ENCODE results near the gene BARX2. TPM values are rescaled to one million over a fixed set of nuclear protein-coding genes. Genes with fewer than 3 reads are reported as not detected.

The BARX2 gene
- polyA plus RNA-seq, 1 of the 3 experiments (the other 2 are of a cell fraction) = not detected

DNA sequence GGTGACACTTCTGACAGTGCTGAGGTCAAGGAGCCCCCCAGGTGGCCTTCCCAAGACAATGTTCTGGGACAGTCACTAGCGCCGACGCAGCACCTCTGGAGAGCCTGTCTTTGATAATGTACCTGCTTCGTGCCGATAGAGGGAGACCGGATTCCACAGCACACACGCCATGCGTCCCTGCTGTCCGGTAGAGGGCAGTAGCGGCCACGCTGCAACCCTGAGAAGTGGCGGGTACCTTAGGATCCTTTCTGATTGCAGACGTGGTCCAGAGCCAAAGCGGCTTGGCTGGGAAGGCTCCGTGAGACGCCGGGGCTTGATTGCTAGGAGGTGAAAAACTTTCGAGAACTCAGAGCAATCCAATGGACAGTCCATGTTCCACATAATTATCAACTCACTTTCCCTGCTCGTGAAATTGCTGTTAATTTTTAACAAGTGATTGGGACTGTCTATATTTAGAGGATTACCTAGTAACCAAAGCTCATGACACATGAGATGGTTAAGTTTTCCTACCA lies 11.4 kb upstream of the BARX2 start (continued):
- TF ChIP-seq, protein P1, sequence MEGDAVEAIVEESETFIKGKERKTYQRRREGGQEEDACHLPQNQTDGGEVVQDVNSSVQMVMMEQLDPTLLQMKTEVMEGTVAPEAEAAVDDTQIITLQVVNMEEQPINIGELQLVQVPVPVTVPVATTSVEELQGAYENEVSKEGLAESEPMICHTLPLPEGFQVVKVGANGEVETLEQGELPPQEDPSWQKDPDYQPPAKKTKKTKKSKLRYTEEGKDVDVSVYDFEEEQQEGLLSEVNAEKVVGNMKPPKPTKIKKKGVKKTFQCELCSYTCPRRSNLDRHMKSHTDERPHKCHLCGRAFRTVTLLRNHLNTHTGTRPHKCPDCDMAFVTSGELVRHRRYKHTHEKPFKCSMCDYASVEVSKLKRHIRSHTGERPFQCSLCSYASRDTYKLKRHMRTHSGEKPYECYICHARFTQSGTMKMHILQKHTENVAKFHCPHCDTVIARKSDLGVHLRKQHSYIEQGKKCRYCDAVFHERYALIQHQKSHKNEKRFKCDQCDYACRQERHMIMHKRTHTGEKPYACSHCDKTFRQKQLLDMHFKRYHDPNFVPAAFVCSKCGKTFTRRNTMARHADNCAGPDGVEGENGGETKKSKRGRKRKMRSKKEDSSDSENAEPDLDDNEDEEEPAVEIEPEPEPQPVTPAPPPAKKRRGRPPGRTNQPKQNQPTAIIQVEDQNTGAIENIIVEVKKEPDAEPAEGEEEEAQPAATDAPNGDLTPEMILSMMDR (IDR thresholded peaks at IDR 0.05) = peak; percentile 98
- TF ChIP-seq, protein P2, sequence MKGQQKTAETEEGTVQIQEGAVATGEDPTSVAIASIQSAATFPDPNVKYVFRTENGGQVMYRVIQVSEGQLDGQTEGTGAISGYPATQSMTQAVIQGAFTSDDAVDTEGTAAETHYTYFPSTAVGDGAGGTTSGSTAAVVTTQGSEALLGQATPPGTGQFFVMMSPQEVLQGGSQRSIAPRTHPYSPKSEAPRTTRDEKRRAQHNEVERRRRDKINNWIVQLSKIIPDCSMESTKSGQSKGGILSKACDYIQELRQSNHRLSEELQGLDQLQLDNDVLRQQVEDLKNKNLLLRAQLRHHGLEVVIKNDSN (IDR thresholded peaks at IDR 0.05; ENCODE audit: borderline replicate concordance, low read depth) = no peak
- peak; percentile 94 for TF ChIP-seq SMC3 (IDR thresholded peaks at IDR 0.05; ENCODE audit: low read depth, low read length)
- no peak for TF ChIP-seq TEAD4 (IDR thresholded peaks at IDR 0.05; ENCODE audit: borderline replicate concordance, insufficient read depth)
- TF ChIP-seq, protein P3, sequence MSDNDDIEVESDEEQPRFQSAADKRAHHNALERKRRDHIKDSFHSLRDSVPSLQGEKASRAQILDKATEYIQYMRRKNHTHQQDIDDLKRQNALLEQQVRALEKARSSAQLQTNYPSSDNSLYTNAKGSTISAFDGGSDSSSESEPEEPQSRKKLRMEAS (IDR thresholded peaks at IDR 0.05; ENCODE audit: low read depth) = peak; percentile 80
- TF ChIP-seq, protein P4, sequence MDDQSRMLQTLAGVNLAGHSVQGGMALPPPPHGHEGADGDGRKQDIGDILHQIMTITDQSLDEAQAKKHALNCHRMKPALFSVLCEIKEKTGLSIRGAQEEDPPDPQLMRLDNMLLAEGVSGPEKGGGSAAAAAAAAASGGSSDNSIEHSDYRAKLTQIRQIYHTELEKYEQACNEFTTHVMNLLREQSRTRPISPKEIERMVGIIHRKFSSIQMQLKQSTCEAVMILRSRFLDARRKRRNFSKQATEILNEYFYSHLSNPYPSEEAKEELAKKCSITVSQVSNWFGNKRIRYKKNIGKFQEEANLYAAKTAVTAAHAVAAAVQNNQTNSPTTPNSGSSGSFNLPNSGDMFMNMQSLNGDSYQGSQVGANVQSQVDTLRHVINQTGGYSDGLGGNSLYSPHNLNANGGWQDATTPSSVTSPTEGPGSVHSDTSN (IDR thresholded peaks at IDR 0.05) = no peak
- no peak for TF ChIP-seq NRF1 (IDR thresholded peaks at IDR 0.05; ENCODE audit: low read depth, low read length)
- no peak for TF ChIP-seq YY1 (IDR thresholded peaks at IDR 0.05; ENCODE audit: low read depth)

DNA sequence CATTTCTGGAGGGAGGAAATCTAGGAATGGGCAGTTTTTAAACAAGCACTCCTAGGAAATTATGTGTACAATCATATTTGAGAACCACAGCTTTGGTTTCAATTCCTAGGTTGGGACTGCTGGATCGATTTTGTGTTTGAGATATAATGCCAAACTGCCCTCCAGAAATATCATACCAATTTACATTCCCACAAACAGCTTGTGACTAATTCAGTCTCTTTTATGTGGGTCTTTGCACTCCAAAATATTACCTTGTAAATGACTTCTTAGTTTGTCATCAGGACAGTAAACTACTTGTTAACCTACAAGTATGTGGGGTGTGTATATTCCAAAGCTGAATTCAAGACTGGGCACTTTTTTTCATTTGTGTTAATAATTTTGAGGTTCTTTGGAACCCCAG lies 9.8 kb upstream of the BARX2 start:
- Histone ChIP-seq H3K4me3 (ENCODE audit: low read depth in 2 of 2, low read length in 1 of 2) (no peak overlapping the region), H3K9me3 (no peaks in the 10 kb centered on the region), H3K36me3 (replicated peaks in 1 of 2; ENCODE audit: control insufficient read depth in 1 of 2, insufficient read depth in 2 of 2, low read length in 1 of 2) (no peaks in the 10 kb centered on the region), H3K4me2 (no peak overlapping the region), H3K27ac (ENCODE audit: low read depth in 2 of 2, low read length in 1 of 2) (no peak overlapping the region), H3K79me2 (ENCODE audit: insufficient read depth) (no peaks in the 10 kb centered on the region), H4K20me1 (ENCODE audit: insufficient read depth) (no peaks in the 10 kb centered on the region), H3K9ac (no peak overlapping the region), H3F3A (replicated peaks; ENCODE audit: insufficient read depth) (no peaks in the 10 kb centered on the region), H3K9me2 (no peaks in the 10 kb centered on the region), H3K4me1 (ENCODE audit: control insufficient read depth in 1 of 2, insufficient read depth in 2 of 2, low read depth in 1 of 2, low read length in 1 of 2) (peaks cover 0 to 12% of the 10 kb centered on the region in 2 experiments; a peak in 2 of 4 replicates), H2AFZ (ENCODE audit: low read depth) (no peak overlapping the region), H3K27me3 (ENCODE audit: insufficient read depth) (peaks cover 57% of the 10 kb centered on the region)
- ChIA-PET POLR2A (no interaction called here), CTCF (interaction anchor here (1.4 to 2.1 kb wide), 5 partner anchors 9 to 384 kb away, joined by 4 to 9 read pairs (median 7); partner anchors contain the start of gene BARX2)
- no peak for DNase-seq
- TF ChIP-seq, protein P5, sequence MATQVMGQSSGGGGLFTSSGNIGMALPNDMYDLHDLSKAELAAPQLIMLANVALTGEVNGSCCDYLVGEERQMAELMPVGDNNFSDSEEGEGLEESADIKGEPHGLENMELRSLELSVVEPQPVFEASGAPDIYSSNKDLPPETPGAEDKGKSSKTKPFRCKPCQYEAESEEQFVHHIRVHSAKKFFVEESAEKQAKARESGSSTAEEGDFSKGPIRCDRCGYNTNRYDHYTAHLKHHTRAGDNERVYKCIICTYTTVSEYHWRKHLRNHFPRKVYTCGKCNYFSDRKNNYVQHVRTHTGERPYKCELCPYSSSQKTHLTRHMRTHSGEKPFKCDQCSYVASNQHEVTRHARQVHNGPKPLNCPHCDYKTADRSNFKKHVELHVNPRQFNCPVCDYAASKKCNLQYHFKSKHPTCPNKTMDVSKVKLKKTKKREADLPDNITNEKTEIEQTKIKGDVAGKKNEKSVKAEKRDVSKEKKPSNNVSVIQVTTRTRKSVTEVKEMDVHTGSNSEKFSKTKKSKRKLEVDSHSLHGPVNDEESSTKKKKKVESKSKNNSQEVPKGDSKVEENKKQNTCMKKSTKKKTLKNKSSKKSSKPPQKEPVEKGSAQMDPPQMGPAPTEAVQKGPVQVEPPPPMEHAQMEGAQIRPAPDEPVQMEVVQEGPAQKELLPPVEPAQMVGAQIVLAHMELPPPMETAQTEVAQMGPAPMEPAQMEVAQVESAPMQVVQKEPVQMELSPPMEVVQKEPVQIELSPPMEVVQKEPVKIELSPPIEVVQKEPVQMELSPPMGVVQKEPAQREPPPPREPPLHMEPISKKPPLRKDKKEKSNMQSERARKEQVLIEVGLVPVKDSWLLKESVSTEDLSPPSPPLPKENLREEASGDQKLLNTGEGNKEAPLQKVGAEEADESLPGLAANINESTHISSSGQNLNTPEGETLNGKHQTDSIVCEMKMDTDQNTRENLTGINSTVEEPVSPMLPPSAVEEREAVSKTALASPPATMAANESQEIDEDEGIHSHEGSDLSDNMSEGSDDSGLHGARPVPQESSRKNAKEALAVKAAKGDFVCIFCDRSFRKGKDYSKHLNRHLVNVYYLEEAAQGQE (IDR thresholded peaks at IDR 0.05; ENCODE audit: low read depth, low read length) = no peak
- no peak for TF ChIP-seq FOXM1 (IDR thresholded peaks at IDR 0.05; ENCODE audit: low read depth)
- TF ChIP-seq, protein P1 (IDR thresholded peaks at IDR 0.05) = no peak
- TF ChIP-seq NRF1 (IDR thresholded peaks at IDR 0.05; ENCODE audit: low read depth, low read length) = no peak
- no peak for TF ChIP-seq GABPA (IDR thresholded peaks at IDR 0.05; ENCODE audit: low read depth)
- TF ChIP-seq YY1 (IDR thresholded peaks at IDR 0.05; ENCODE audit: low read depth) = no peak
- no peak for TF ChIP-seq MEF2A (IDR thresholded peaks at IDR 0.05; ENCODE audit: borderline replicate concordance, low read depth)
- TF ChIP-seq RAD21 (IDR thresholded peaks at IDR 0.05; ENCODE audit: low read length) = no peak
- TF ChIP-seq EP300 (IDR thresholded peaks at IDR 0.05; ENCODE audit: borderline replicate concordance in 1 of 2, low read depth in 1 of 2, low read length in 1 of 2) = no peak
- TF ChIP-seq SIN3A (IDR thresholded peaks at IDR 0.05; ENCODE audit: borderline replicate concordance, low read depth, low read length) = no peak
- TF ChIP-seq, protein P3 (IDR thresholded peaks at IDR 0.05; ENCODE audit: low read depth) = no peak
- 0% methylated on average over 1 of the region's 1 CpG for WGBS (ENCODE audit: low lambda C conversion rate)
